ENCODE measurements around the gene ISG15.
"Not testable (repeated sequence)": the region's sequence is repeated elsewhere in the genome, so short reads cannot be mapped to it uniquely, and the experiment has no call there.

Gene ISG15

DNA sequence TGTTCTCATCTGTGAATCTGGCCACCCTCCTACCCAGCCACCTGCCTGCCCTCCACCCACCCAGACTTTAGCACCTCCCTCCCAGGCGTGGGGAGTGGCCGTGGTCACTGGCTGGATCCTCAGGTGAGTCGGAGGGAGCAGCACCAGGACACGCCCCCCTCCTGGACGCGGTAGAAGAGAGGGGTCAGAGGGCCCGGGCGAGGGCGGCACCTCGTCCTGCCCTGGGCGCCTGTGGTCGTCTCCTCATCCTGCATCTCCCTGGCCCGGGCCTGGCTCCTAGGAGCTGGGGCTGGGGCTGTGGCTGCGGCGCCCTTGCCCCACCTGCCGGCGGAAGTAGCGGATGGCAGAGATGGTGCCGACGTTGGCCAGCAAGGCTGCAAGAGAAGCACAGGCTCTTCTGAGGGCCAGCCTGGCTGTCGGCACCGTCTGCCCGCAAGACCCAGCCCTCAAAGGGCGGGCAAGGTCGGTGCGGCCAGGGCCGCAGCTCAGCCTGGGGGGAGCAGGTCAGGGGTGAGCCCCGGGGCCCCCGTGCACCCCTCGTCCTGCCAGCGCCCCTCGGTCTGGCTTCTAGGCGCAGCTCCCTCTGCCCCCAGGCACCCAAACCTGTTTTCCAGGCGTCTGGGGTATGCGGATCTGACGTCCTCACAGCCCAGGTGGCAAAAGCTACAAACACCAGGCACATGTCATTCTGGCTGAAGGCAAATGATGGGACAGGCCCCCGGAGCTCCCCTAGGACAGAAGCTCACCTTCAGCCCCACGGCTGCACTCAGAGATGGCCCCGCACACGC, 37.2 kb upstream of the ISG15 start:
- peak; percentile 72 for DNase-seq

DNA sequence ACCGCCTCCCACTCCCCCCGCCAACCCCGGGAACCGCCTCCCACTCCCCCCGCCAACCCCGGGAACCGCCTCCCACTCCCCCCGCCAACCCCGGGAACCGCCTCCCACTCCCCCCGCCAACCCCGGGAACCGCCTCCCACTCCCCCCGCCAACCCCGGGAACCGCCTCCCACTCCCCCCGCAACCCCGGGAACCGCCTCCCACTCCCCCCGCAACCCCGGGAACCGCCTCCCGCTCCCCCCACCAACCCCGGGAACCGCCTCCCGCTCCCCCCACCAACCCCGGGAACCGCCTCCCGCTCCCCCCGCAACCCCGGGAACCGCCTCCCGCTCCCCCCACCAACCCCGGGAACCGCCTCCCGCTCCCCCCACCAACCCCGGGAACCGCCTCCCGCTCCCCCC, 36.5 kb upstream of the ISG15 start:
- not testable (repeated sequence) for DNase-seq

DNA sequence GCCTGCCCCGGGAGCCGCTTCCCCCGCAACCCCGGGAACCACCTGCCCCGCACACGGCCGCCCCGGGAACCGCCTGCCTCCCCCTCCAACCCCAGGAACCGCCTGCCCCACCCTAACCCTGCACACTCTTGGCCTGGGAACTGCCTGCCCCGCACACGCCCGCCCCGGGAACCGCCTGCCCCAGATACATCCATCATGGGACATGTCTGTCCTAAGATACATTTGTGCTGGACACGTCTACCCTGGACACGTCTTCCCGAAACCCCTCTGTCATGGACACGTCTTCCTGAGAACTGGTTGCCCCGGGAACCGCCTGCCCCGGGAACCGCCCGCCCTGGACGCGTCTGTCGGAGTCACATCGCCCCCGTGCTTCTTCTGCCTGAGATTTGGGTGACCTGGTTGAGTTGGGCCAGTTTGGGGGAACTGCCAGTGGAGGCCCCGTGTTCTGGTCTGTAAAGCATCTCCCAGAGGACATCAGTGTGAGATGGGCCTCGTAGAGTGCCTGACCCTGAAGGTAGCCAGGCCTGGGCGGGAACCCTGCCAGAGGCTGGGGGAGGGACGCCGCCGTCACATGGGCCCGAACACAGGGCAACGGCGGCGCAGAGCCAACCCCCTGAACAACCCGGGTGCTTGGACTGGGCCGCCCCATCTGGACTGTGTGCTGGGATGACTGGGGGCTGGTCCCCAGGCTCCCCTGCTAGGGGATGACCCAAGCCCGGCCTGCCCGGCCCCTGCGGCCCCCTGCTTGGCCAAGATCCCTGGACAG, 35.0 kb upstream of the ISG15 start:
- no peak for DNase-seq

DNA sequence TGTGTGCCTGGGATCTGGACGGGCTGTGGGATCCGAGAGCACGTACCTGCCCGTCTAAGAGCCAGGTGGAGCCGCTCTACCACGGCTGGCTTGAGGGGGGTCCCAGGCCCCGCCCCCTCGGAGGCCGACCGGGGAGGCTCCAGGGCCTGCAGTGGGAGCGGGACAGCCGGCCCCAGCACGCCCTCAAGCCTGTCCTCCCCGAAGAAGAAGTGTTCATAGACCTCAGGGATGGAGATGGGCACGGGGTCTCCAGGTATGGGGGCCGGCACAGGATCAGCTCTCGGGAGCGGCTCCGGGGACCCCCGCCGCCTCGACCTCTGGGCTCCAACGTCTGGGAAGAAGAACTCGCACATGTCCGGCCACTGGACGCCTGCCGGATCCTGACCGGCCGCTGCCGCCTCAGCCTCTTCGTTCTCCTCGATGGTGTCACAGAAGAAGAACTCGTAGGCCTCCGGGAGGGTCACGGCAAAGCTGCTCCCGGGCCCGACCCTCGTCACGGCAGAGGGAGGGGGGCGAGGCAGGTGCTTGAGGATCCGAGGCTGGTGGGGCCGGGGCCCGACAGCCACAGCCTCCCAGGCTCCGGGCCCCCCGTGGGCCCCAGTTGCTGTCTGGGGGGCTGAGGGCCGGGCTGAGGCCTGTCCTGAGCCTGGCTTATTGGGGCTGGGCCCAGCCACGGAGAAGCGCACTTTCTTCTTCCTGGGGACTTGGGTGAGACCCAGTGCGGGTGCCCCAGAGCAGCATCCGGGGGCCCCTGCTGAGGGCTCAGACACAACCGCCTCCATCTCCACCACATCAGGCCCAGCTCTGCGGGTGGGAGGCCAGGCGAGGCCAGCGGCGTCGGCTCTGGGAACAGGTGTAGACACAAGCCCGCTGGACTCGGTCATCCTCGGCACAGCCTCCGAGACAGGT, 34.2 kb upstream of the ISG15 start:
- no peak for DNase-seq

DNA sequence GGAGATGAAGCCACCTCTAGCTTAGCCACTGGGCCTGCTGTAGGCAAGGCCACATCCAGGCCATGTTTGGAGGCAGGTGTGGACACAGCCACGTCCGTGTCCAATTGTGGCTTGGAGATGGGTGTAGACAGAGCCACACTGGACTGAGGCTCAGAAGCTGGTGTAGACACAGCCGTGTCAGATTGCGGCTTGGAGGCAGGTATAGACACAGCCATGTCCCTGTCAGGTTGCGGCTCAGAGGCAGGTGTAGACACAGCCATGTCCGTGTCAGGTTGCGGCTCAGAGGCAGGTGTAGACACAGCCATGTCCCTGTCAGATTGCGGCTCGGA, 33.6 kb upstream of the ISG15 start:
- no peak for DNase-seq

DNA sequence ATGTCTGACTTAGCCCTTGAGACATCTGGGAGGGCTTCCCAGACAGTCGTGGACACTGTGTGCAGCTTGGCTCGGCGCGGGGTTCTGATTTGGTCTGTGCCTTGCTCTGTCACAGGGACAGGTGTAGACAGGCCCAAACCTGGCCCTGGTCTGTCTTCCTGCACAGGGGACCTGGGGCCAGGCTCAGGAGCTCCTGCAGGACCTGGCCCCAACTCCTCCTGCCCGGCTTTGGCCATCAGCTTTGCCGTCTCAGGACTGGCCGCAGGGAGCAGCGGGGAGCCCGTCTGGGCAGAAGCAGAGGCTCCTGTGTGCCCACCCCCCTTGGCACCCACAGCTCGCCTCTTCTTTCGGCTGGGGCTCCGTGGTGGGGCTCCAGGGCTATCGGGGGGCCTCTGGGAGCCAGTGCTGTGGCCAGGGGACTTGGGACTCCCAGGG, 33.1 kb upstream of the ISG15 start:
- no peak for DNase-seq

DNA sequence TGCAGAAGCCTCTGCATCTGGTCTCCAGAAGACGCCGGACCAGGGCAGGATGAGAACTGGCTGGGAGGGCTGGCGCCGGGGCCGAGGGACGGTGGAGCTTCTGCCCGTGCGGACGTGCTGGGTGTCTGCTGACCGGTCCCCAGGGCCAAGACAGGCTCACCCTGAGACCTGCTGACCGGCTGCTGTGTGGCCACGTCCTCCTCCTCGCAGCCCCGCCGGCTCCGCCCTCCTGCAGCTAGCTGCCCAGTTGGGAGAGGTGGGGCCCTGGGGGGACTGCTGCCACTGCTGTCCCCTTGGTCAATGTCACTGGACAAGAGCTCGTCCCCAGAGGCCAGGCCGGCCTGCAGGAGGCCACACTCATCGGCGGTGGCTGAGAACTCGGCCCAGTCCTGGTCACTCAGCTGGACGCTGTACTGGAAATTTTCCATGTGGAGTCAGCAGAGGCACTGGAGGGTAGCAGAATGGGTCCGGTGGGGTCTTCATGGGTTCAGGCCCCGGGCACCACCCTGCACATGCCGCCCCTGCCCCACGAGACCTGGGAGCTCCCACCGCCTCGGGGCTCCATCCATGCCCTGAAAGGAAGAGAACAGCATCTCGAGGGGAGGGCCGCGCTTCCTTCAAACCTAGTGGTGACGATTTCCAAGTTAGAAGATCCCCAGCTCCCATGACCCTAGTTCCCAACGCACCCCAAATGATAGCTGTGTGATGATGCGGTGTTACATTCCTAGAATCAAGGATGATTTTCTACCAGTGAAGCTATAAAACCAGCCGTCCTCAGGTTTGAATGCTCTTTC, 32.5 kb upstream of the ISG15 start:
- DNase-seq = no peak

DNA sequence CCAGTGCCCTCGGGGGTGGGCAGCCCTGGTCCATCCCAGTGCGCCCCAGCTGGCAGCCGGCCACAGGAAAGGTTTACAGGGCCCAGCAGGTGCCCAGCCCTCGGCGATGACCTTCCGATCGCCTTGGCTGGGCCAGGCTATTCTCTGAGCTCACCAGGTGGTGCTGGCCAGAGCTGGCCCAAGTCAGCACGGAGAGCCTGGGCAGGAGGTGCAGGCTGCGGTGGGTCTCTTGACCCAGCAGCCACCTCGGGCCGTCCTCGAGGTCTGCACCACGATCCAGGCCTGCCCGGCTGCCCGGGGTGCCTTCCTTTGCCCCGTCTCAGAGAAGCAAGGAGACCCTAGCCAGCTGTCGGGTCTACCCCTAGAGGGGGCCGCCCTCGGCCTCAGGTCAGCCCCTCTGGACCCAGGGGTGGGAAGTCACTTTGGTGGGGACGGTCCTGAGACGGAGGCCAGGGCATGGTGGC, 31.8 kb upstream of the ISG15 start:
- no peak for DNase-seq

DNA sequence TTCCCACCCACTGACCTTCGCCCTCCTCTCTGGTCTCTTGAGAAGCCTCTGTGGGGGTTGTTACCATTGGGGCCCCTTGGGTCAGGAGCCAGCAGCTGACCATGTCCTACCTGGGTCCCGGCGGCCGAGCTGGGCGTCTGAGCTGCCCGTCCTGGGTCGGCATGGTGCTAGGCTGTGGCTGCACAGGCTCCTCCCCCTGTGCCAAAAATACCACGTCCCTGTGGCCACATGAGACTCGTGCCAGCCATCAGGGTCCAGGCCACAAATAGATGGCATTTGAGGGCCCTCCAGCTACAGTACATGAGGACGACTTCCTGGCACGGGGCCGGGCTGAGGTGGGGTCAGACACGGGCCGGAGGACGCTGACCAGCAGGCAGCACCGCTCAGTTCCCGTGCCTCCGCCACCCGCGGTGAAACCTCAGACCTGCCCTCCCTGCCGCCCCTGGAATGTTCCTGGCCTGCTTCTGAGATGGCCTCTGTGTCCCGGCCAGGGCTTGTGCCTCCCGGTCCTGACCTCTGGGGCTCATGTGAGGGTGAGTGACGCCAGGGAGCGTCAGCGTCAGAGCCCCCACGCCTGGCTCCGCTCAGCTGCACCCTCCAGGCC, 31.2 kb upstream of the ISG15 start, which contains the start of gene PERM1:
PERM1 (minus strand) TSS at position 139 of the 604 bp plus-strand sequence. CDS start 1,064 bp downstream, outside the sequence.
- no peak for DNase-seq

DNA sequence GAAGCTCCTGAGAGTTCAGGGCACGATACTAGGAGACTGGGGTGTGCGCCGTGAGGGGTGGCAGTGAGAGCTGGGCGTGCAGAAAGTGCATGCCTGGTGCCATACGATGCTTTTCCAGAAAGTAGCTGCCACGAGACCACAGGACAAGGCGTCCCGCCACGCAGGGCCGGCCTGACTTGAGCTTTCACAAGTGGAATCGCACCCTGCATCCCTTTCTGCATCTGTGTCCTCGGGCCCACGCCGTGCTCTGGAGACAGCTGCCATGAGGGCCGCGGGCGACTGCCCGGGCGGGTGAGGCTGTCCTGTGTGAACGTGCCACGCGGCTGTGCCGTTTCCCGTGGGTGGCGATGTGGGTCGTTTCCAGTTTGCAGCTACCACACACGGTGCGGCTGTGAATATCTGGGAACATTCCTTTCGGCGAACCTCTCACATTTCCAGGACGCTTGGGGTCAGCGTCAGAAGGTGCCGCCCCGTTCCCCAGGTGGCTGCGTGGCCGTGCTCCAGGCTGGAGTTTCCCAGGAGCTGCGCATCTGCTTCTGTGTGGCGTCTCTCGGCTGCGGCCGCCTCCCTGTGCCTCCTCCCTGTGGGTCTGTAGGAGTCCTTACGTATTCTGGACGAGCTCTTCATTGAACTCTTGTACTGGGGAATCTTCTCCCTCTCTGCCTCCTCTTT, 30.4 kb upstream of the ISG15 start:
- DNase-seq = no peak

DNA sequence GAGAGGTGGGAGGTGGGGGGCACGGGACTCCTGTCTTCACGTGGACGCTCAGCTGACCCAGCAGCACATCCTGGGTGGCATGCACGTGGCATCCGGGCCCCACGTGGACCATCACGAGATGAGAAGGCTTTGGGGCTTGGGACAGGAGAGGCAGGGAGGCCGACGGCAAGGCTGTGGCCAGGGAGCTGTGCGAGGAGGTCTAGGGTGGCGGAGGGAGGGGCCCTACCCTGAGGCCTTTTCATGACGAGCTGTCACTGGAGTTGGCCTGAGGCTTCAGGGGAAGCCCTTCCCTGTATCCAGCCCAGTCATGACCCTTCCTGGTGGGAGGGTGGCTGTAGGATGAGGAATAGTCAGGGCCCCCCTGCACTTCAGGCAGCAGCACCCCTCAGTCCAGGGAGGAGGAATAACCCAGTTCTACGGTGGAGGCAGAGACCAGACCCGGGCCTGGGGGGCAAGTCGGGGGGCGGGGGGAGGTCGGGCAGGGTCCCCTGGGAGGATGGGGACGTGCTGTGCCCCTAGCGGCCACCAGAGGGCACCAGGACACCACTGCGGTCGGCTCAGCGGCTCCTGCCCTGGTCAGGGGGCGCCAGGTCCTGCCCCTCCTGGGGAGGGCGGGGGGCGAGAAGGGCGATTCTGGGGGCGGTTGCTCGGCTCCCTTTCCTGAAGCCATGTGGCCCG, 29.4 kb upstream of the ISG15 start:
- DNase-seq = peak; percentile 56

DNA sequence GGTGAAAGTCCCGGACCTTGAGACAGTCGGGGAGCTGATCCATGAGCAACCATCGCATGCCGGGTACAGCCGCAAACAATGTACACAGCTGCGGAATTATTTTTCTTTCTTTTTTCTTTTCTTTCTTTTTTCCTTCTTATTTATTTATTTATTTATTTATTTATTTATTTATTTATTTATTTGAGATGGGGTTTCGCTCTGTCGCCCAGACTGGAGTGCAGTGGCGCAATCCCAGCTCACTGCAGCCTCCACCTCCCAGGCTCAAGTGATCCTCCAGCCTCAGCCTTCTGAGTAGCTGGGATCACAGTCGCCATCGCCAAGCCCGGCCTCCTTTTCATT, 28.9 kb upstream of the ISG15 start:
- no peak for DNase-seq

DNA sequence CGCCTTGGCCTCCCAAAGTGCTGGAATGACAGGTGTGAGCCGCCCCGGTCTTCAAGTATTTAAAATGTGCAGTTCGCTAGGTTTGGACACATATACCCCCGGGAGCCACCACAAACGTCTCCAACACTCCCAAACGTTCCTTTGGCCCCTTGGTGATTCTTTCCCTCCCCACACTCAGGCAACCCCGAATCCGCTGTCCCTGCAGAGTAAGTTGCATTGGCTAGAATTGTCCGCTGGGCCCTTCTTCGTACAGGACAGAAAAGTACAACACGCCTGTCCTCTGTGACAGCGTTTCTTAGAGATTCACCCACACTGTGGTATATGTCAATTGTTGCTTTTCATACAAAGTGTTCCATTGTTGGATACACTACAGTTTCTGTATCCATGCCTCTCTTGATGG, 28.2 kb upstream of the ISG15 start:
- DNase-seq = no peak

DNA sequence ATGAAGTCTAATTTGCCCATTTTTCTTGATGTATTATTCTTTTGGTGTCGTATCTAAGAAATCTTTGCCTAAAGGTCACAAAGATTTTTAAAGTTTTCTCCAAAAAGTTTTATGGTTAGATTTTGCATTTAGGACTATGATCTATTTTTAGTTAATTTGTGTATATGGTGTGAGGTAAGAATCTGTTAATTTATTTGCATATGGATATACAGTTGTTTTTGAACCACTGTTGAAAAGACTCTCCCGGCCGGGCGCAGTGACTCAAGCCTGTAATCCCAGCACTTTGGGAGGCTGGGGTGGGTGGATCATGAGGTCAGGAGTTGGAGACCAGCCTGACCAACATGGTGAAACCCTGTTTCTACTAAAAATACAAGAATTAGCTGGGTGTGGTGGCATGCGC, 25.2 kb upstream of the ISG15 start:
- DNase-seq = not testable (repeated sequence)

DNA sequence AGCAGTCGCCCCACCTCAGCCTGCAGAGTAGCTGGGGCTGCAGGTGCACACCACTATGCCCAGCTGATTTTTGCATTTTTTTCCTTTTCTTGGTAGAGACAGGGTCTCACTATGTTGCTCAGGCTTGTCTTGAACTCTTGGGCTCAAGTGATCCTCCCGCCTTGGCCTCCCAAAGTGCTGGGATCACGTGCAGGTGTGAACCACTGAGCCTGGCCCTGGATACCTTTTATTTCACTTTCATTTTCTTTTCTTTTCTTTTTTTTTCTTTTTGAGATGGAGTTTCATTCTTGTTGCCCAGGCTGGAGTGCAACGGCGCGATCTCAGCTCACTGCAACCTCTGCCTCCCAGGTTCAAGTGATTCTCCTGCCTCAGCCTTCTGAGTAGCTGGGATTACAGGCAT, 22.0 kb upstream of the ISG15 start:
- not testable (repeated sequence) for DNase-seq

DNA sequence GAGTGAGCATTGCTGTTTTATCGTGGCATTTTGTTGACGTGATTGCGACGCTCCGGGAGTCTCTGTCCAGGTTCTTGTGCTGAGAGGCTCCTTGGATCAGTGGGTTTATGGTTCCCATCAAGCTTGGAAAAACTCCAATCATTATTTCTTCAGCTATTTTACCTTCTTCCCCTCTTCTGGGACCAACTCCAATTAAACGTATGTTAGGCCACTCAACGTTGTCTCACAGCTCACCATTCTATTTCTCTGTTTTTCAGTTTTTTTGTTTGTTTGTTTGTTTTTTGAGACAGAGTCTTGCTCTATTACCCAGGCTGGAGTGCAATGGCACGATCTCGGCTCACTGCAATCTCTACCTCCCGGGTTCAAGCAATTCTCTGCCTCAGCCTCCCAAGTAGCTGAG, 21.4 kb upstream of the ISG15 start:
- no peak for DNase-seq

DNA sequence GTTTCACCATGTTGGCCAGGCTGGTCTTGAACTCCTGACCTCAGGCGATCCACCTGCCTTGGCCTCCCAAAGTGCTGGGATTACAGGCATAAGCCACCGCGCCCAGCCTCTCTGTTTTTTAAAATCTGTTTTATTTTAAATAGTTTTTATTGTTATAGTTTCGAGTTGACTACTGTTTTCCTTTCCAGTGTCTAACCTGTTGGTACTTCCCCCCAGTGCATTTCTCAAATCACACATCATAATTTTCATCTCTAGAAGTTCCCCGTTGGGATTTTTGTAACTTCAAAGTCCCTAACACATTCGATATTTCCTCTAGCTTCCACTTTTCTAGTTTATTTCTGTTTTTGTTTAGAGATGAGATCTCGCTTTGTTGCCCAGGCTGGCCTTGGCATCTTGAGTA, 20.9 kb upstream of the ISG15 start:
- DNase-seq = no peak

DNA sequence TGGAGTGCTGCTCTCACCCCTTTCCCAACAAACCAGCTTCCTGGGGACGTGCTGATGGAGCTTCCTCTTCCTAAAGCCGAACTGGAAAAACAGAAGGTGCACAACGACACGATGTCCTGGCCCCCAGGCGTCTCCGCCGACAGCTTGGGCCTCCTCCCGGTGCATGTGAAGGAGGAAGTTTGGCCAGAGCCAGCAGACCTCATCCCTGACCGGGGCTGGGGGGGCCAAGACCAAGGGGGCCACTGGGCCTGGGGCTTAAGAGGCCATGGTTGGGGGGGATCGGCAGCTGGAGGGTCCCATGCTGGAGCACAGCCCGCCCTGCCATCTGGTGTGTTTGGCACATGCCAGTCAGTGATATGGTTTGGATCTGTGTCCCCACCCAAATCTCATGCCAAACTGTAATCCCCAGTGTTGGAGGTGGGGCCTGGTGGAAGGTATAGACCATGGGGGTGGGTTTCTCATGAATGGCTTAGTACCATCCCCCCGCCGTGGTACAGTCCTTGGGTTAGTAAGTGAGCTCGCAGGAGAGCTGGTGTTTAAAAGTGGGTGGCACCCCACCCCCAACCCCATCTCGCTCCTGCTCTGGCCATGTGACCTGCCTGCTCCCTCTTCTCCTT, 19.8 kb upstream of the ISG15 start:
- DNase-seq = no peak

DNA sequence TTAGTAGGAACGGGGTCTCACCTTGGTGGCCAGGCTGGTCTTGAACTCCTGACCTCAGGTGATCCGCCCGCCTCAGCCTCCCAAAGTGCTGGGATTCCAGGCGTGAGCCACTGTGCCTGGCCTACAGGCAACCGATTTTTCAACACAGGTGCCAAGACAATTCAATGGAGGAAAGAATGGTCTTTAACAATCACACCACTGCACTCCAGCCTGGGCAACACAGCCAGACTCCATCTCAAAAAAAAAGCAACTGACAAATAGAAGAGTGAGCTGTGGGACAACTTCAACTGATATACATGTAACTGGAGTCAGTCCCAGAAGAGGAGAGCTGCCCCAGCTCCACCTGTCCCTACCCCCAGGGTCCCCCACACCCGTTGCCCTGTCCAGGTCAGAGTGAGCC, 18.8 kb upstream of the ISG15 start:
- not testable (repeated sequence) for DNase-seq

All from CD4-positive, alpha-beta T cell treated with Interleukin-21 for 1 hour (primary cell).